ENCODE measurements around the gene RNF44.

Gene RNF44

DNA sequence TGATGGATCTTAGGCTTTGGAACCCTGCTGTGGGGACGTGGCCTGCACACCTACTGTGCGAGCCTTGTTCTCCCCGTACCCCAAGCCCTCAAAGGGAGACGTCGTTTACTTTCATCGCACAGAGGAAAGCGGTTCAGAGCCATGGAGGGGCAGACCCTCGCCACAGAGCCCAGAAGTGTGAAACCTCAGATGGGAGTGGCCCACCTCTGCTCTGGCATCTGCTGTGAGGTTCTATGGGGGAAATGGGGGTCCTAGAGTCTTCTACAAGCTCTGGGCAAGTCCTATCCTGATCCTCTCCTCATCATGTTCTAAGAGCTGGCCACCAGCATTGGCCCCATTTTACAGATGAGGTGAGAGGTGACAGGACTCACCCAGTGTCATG lies 3.7 kb upstream of the RNF44 start:
- H3K9me3 ChIP-seq (ENCODE audit: low read depth, low read length), result no peaks in the 10 kb centered on the region
- TF ChIP-seq POLR2AphosphoS5 (IDR thresholded peaks at IDR 0.05; ENCODE audit: borderline replicate concordance, low read depth, low read length), result no peak
- no peak for TF ChIP-seq EZH2 (IDR thresholded peaks at IDR 0.05)
- TF ChIP-seq FOXP2 (optimal IDR thresholded peaks at IDR 0.05; ENCODE audit: control extremely low read depth, extremely low read length, insufficient read depth), result no peak
- no peak for DNase-seq (ENCODE audit: low read depth, low spot score)
- H3K27ac ChIP-seq, result peak overlapping the region; percentile 81
- H3K4me3 ChIP-seq, result peak overlapping the region; percentile 88; the same call in 1 of the 2 replicates
- no peaks in the 10 kb centered on the region for H3K36me3 ChIP-seq (ENCODE audit: insufficient read depth, low read length)
- peak overlapping the region; percentile 60 for H3K9ac ChIP-seq (ENCODE audit: insufficient read length)

DNA sequence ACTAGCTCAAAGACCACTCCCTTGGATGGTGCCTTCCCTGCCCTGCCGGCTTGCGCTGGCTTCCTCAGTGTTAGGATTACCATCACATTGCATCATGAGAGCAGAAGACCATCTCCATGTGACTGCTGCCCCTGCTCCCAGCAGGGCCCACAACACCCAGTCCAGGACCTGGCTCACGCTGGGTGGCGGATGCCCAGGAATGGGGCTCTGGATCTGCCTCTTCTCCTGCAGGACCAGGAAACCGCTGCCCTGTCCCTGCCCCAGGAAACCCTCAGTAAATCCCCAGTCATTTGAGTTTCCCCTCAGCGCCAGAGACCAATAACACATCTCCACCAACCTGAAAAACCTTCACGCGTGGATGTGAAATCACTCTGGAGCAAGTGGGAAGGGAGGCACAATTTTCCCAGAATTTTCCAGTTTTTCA lies 3.3 kb upstream of the RNF44 start:
- H3K27ac ChIP-seq, result peak overlapping the region; percentile 81
- DNase-seq (ENCODE audit: low read depth, low spot score), result no peak
- peak overlapping the region; percentile 60 for H3K9ac ChIP-seq (ENCODE audit: insufficient read length)
- no peaks in the 10 kb centered on the region for H3K9me3 ChIP-seq (ENCODE audit: low read depth, low read length)
- H3K36me3 ChIP-seq (ENCODE audit: insufficient read depth, low read length), result peaks cover 2% of the 10 kb centered on the region; the same call in 1 of the 2 replicates
- no peak overlapping the region for H3K4me3 ChIP-seq
- no peak for TF ChIP-seq POLR2AphosphoS5 (IDR thresholded peaks at IDR 0.05; ENCODE audit: borderline replicate concordance, low read depth, low read length)
- TF ChIP-seq EZH2 (IDR thresholded peaks at IDR 0.05), result no peak
- TF ChIP-seq FOXP2 (optimal IDR thresholded peaks at IDR 0.05; ENCODE audit: control extremely low read depth, extremely low read length, insufficient read depth), result no peak

DNA sequence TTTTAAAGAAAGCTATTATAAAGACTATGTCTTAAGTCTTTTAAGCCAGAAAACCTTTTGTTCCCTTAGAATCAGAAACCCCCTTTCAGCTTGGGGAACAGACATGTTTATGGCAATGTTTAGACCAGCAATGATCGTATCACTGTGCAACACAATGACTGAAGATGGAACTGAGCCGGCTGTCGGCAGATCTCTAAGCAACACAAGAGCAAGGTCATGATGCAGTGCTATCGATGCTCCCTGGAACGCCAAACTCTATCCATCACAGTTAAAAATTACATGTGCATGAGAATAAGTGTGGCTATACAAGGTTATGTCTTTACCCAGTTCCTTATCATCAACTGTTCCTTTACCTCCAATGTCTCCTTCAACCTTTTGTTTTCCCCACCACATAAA lies 1.8 kb upstream of the RNF44 start:
- peaks cover 11% of the 10 kb centered on the region for H3K36me3 ChIP-seq (ENCODE audit: insufficient read depth, low read length)
- DNase-seq (ENCODE audit: low read depth, low spot score), result no peak
- no peak overlapping the region for H3K4me3 ChIP-seq
- H3K9ac ChIP-seq (ENCODE audit: insufficient read length), result no peak overlapping the region
- no peaks in the 10 kb centered on the region for H3K9me3 ChIP-seq (ENCODE audit: low read depth, low read length)
- TF ChIP-seq EZH2 (IDR thresholded peaks at IDR 0.05) (no peak), FOXP2 (optimal IDR thresholded peaks at IDR 0.05; ENCODE audit: control extremely low read depth, extremely low read length, insufficient read depth) (no peak)
- H3K27ac ChIP-seq, result peak overlapping the region; percentile 92

DNA sequence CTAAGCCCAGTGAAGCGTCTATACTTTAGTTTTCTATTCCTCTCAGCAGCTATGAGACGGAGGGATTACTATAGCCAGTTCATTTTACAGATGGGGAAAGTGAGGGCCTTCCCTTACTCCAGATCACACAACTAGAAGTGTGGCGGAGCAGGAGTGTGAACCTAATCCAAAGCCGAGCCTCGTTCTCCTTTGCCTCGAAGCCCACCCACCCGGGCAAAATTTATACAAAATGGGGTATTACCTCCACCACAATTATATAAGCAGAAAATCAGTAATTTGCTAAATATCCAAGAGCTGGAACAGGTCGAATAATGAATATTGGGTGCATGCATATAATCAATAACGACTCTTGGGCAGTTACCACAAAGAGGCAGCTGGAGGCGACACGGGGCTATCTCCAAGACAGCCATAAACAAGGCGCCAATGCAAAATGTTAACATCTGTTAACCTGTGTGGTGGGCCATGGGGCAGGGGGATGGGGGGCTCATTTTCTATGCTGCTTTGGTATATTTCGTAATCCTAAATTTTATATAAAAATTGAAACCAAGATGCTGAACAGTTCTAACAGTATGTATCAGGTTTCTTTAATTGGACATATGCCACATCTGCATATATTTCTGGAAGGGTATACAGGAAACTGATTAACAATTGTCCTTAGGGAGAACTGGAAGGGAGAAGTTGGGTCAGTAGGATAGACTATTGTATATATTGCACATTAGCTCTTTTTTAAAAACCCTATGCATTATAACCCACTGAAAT lies 1.2 kb upstream of the RNF44 start:
- no peak for DNase-seq (ENCODE audit: low read depth, low spot score)
- Histone ChIP-seq H3K9ac (ENCODE audit: insufficient read length) (peak overlapping the region; percentile 70), H3K27ac (peak overlapping the region; percentile 92), H3K4me3 (peak overlapping the region; percentile 99), H3K9me3 (ENCODE audit: low read depth, low read length) (no peaks in the 10 kb centered on the region), H3K36me3 (ENCODE audit: insufficient read depth, low read length) (peaks cover 11% of the 10 kb centered on the region)
- TF ChIP-seq FOXP2 (optimal IDR thresholded peaks at IDR 0.05; ENCODE audit: control extremely low read depth, extremely low read length, insufficient read depth) (no peak), EZH2 (IDR thresholded peaks at IDR 0.05) (no peak), POLR2AphosphoS5 (IDR thresholded peaks at IDR 0.05; ENCODE audit: borderline replicate concordance, low read depth, low read length) (no peak)

DNA sequence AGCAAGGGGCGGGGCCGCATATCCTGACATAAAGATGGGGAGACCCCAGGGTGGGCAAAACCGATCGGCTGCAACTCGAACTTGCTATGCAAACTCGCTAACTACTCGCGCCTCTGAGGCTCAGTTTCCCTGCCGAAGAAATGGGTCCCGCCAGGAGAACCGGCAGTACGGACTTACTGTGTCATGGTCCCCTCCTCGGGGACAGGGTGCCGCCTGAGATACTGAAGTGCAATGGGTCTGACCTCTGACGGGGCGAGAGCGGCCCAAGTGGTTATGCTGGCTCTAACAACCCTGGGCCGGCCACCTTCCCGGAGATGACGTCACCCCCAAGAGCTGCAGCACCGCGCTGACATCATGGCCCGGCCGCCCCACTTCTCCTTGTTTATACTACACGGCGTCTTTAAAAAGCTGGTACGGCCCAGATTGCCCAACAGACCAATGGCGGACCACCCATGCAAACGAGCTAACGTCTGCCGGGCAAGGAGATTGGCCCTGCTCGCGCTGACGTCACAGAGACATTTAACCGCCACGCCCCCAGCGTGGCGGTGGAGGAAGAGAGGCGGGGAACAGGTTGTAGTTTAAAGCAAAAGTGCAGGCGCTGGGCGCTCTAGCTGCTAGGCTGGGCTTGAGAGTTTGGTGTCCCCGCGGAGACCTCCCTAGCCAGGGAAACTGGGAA lies 490 bp upstream of the RNF44 start:
- Histone ChIP-seq H3K9ac (ENCODE audit: insufficient read length) (peak overlapping the region; percentile 88), H3K27ac (peak overlapping the region; percentile 92), H3K4me3 (peak overlapping the region; percentile 99), H3K36me3 (ENCODE audit: insufficient read depth, low read length) (peaks cover 16% of the 10 kb centered on the region), H3K9me3 (ENCODE audit: low read depth, low read length) (no peaks in the 10 kb centered on the region)
- DNase-seq (ENCODE audit: low read depth, low spot score), result peak; percentile 99
- TF ChIP-seq EZH2 (IDR thresholded peaks at IDR 0.05) (no peak), FOXP2 (optimal IDR thresholded peaks at IDR 0.05; ENCODE audit: control extremely low read depth, extremely low read length, insufficient read depth) (peak; percentile 21), POLR2AphosphoS5 (IDR thresholded peaks at IDR 0.05; ENCODE audit: borderline replicate concordance, low read depth, low read length) (peak; percentile 73)

DNA sequence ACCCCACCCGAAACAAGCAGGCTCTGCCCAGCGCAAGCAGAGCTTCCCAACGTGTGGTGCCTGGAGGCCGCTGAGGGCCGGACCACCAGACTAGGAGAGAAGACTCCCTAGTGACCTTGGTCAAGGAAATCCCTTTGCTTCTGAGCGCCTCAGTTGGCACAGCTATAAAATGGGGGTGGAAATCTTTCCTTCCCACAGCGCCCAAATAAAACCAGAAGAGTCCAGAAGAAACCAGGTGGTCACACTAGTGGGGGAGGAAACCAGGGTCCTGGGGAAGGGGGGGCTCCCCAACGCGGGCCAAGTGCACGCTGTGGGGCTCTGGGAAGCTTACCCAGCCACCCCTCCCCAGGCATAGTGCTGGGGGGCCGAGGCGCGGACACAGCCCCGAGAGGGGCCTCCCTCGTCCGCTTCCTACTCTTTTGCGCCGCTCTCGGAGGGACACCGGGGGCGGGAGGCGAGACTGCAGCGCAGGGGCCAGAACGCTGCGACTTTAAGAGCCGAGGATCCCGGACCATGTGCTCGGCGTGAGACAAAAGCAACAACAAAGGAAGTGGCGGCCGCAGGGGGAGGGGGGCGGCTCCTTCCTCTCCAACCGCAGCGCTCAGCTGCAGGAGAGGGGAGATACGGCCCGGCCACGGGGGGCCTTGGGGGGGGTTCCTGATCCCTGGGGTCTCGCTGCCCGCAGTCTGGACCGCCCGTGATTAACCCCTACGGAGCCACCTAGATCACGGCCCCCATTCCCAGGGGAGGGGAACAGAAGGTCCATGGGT lies 885 bp downstream of the RNF44 start:
- DNase-seq (ENCODE audit: low read depth, low spot score), result no peak
- Histone ChIP-seq H3K27ac (peak overlapping the region; percentile 94), H3K9me3 (ENCODE audit: low read depth, low read length) (no peaks in the 10 kb centered on the region), H3K4me3 (peak overlapping the region; percentile 99), H3K9ac (ENCODE audit: insufficient read length) (peak overlapping the region; percentile 99), H3K36me3 (ENCODE audit: insufficient read depth, low read length) (peaks cover 27% of the 10 kb centered on the region)
- TF ChIP-seq EZH2 (IDR thresholded peaks at IDR 0.05), result no peak
- TF ChIP-seq POLR2AphosphoS5 (IDR thresholded peaks at IDR 0.05; ENCODE audit: borderline replicate concordance, low read depth, low read length), result peak; percentile 64; the same call in 1 of the 2 replicates

DNA sequence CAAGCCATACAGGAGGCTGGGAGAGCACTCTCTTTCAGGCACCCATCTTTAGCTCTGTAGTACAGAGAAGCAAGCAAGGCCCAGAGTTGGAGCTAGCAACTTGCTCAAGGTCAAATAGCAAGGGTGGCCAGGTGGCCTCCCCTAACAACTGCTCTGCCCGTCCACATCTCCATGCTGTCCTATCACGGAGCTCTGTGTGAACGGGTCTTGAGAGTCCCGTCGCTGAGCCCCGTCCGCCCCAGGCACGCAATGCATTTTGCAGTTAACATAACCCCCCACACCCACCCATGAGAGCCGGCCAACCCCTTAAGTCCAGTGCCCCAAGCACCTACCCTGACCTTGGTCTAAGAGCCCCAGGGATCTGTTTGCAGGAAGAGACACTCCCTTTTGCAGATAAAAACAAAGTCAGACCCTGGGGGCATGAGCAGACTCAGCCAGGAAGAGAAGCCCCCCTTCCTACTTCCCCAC lies 1.5 kb downstream of the RNF44 start:
- no peaks in the 10 kb centered on the region for H3K9me3 ChIP-seq (ENCODE audit: low read depth, low read length)
- H3K36me3 ChIP-seq (ENCODE audit: insufficient read depth, low read length), result peaks cover 33% of the 10 kb centered on the region
- peak overlapping the region; percentile 94 for H3K27ac ChIP-seq
- peak overlapping the region; percentile 99 for H3K4me3 ChIP-seq
- no peak for DNase-seq (ENCODE audit: low read depth, low spot score)
- peak overlapping the region; percentile 99 for H3K9ac ChIP-seq (ENCODE audit: insufficient read length)
- TF ChIP-seq EZH2 (IDR thresholded peaks at IDR 0.05), result no peak

DNA sequence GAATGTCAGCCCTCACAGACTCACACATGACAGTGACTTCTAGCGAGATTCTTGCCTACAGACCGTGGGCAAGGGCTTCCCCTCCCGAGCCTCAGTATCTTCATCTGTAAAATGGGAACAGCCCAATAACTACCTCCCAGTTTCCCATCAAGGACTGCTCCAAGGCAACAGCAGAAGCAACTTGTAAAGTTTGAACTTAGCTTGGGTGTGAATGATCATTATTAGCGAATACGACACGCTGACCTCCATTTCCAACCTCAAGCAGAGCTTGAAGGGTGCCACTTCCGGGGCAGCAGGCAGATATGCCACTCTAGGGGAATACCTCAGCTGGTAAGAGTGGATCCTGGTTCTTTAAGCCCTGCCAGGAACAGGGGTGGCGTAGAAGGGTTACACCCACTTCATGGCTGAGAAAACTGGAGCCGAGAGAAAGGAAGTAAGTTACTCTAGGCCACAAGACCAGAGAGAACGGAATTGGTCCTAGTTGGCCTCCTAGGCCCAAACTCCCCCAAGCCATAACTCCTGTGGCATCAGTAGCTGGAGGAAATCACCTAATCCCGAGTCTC lies 2.0 kb downstream of the RNF44 start:
- H3K27ac ChIP-seq, result peak overlapping the region; percentile 94
- peak overlapping the region; percentile 99 for H3K9ac ChIP-seq (ENCODE audit: insufficient read length)
- TF ChIP-seq POLR2AphosphoS5 (IDR thresholded peaks at IDR 0.05; ENCODE audit: borderline replicate concordance, low read depth, low read length) (0 out of 2 replicates have a peak, but pooled peaks have one; percentile 4), EZH2 (IDR thresholded peaks at IDR 0.05) (no peak), FOXP2 (optimal IDR thresholded peaks at IDR 0.05; ENCODE audit: control extremely low read depth, extremely low read length, insufficient read depth) (no peak)
- H3K9me3 ChIP-seq (ENCODE audit: low read depth, low read length), result no peaks in the 10 kb centered on the region
- H3K4me3 ChIP-seq, result peak overlapping the region; percentile 99
- DNase-seq (ENCODE audit: low read depth, low spot score), result no peak
- H3K36me3 ChIP-seq (ENCODE audit: insufficient read depth, low read length), result peaks cover 38% of the 10 kb centered on the region

Measured in SK-N-MC (cell line).